Uterus (tissue), 4 donors: ENCODE measurements around the gene CD4. TPM values are rescaled to one million over a fixed set of nuclear protein-coding genes. Genes with fewer than 3 reads are reported as not detected.

Experiments
- DNase-seq, 2 donors: peaks; one replicate each; pipeline ENCODE4 v3.0.0-alpha.2; 2019 to 2020
- H3K27ac ChIP-seq, 2 donors: fragments of 200-600 bp; sonication (generic); 1 replicate in 1 of 2; 2 replicates in 1 of 2; pipeline ENCODE4 v1.5.1; 2016 to 2018
- H3K27me3 ChIP-seq, 2 donors: fragments of 200-600 bp; sonication (generic); one replicate each; pipeline ENCODE4 v1.5.1; 2018 to 2019; ENCODE audit warnings: control low read depth in 1 of 2
- H3K36me3 ChIP-seq, 2 donors: fragments of 200-600 bp; sonication (generic); one replicate each; pipeline ENCODE4 v1.5.1; 2019; ENCODE audit warnings: control low read depth in 1 of 2
- H3K4me1 ChIP-seq, 2 donors: fragments of 200-600 bp; sonication (generic); one replicate each; pipeline ENCODE4 v1.5.1; 2018 to 2019; ENCODE audit warnings: control low read depth in 1 of 2
- H3K4me3 ChIP-seq, 2 donors: fragments of 200-600 bp; sonication (generic); 1 replicate in 1 of 2; 2 replicates in 1 of 2; pipeline ENCODE4 v1.5.1; 2018 to 2019; ENCODE audit warnings: mild to moderate bottlenecking in 1 of 2
- H3K9me3 ChIP-seq, 2 donors: fragments of 200-600 bp; sonication (generic); one replicate each; pipeline ENCODE4 v1.5.1; 2019; ENCODE audit warnings: control low read depth in 1 of 2
- POLR2A ChIP-seq, 2 donors: fragments of 450-650 bp; IDR thresholded peaks; one replicate each; pipeline ENCODE4 v1.6.1; 2016; ENCODE audit warnings: antibody characterized with exemption in 2 of 2, mild to moderate bottlenecking in 1 of 2, moderate library complexity in 1 of 2
- intact Hi-C: fragments of 100-400 bp; cut with DNase I; formaldehyde crosslinking; loops from one replicate; pipeline ENCODE4 v1.15.1; 2023; ENCODE audit warnings: low total_unique reads
- total RNA-seq, 4 donors: library from RNA; depleted of rRNA in 3 of 4; stranded (reverse); fragments of >200 nt in 3 of 4; gene quantifications; one replicate each; pipeline versions ENCODE4 v1.1.0 to v1.2.4, GENCODE V29; 2014 to 2023
- TF ChIP-seq, protein P1 (sequence below), 4 experiments: fragments of 200-600 bp in 2 of 4; fragments of 450-650 bp in 2 of 4; sonication (generic) in 2 of 4; IDR thresholded peaks; one replicate each; pipeline ENCODE4 v1.5.1; 2016 to 2019; ENCODE audit warnings: antibody characterized with exemption in 4 of 4, mild to moderate bottlenecking in 2 of 4, moderate library complexity in 1 of 4
- donor health status: DM: yes; HTN: yes; CAD: no.

CD4 gene
- total RNA-seq, 4 donors from 2014 or later: 1.0 to 24.3 (median 10.4) TPM

DNA sequence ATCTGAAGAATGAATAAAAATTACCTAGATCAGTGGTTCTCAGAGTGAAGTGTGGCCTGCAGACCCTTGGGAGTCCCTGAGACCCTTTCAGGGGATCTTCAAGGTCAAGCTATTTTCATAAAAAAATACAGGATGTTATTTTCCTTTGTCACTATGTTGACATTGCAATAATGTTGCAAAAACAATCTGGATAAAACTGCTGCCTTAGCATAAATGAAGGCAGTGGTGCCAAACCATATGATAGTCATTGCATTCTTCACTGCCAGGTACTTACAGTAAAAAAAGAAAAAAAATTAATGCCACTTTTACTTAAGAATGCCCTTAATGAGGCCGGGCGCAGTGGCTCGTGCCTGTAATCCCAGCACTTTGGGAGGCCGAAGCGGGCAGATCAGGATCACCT is 2.0 kb upstream of the CD4 start:
- no peaks in the 10 kb centered on the region for H3K36me3 ChIP-seq
- no peak for DNase-seq
- H3K4me1 ChIP-seq: no peaks in the 10 kb centered on the region
- H3K27ac ChIP-seq: no peak overlapping the region
- H3K9me3 ChIP-seq: no peaks in the 10 kb centered on the region
- H3K27me3 ChIP-seq: no peaks in the 10 kb centered on the region
- intact Hi-C loops: no loop called here
- TF ChIP-seq, protein P1, sequence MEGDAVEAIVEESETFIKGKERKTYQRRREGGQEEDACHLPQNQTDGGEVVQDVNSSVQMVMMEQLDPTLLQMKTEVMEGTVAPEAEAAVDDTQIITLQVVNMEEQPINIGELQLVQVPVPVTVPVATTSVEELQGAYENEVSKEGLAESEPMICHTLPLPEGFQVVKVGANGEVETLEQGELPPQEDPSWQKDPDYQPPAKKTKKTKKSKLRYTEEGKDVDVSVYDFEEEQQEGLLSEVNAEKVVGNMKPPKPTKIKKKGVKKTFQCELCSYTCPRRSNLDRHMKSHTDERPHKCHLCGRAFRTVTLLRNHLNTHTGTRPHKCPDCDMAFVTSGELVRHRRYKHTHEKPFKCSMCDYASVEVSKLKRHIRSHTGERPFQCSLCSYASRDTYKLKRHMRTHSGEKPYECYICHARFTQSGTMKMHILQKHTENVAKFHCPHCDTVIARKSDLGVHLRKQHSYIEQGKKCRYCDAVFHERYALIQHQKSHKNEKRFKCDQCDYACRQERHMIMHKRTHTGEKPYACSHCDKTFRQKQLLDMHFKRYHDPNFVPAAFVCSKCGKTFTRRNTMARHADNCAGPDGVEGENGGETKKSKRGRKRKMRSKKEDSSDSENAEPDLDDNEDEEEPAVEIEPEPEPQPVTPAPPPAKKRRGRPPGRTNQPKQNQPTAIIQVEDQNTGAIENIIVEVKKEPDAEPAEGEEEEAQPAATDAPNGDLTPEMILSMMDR (IDR thresholded peaks at IDR 0.05): no peak
- no peak for TF ChIP-seq POLR2A (IDR thresholded peaks at IDR 0.05)
- no peak overlapping the region for H3K4me3 ChIP-seq

DNA sequence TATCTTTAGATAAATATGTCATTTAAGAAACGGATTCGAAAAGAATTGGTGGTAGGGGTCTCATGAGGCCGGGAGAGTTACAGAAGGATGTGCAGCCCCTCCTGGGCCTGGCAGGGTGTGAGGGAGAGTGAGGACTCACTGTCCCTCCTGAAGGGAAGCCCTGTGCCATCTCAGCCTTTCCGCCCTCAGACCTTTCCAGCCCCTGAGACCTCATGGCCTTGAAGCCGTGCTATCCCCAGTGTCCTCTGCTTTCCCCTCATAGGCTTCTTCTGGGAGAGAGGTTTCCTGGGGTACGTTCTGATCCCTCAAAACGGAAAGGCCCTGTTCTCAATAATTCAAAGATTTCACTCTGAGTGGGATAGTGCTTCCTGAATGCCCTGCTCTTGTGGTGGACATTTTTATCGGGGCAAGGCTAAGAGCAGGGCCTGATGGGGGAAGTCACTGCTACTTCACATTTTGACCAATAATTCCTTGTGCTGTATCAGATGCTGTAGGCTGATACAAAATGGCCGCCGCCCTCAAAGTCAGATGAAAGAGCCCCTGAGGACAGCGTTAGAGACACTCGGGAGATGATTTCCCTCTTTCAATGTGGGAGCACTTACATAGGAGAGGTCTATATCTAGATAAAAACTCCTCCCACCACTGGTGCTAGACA is 1.3 kb downstream of the CD4 start:
- no peak for DNase-seq
- no peaks in the 10 kb centered on the region for H3K36me3 ChIP-seq
- no peak for TF ChIP-seq POLR2A (IDR thresholded peaks at IDR 0.05)
- TF ChIP-seq, protein P1 (IDR thresholded peaks at IDR 0.05): no peak
- intact Hi-C loops: no loop called here
- H3K27me3 ChIP-seq: no peaks in the 10 kb centered on the region
- no peak overlapping the region for H3K4me3 ChIP-seq
- H3K4me1 ChIP-seq: no peaks in the 10 kb centered on the region
- no peak overlapping the region for H3K27ac ChIP-seq
- H3K9me3 ChIP-seq: no peaks in the 10 kb centered on the region

DNA sequence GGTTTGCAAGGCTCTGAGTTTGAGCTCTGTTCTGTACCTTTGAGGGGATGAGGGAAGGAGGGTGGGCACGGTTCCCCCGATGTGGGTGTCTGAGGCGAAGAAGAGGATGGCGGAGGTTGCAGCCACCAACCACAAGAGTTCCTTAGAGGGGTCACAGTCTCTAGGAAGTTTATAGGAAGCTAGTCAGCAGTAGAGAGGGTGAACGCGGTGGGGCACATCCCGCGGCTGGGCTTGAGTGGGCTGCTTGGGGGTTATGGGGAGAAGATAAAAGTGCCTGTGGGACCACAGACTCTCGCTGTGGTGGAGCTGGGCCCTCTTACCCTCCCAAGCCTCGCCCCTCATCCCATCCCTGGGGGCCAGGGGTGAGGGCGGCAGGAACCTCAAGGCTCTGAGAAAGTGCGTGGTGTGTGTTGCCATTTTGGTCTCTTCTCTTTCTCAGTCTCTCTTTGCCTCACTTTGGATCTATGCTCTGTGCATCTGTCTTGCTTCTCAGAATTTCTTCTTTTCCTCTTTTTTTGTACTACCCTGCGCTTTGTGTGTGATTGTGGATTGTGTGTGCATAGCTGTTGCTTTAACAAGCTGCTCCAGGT is 2.7 kb downstream of the CD4 start:
- no peak for DNase-seq
- intact Hi-C loops: no loop called here
- Histone ChIP-seq H3K4me3 (no peak overlapping the region), H3K36me3 (no peaks in the 10 kb centered on the region), H3K9me3 (no peaks in the 10 kb centered on the region), H3K27ac (no peak overlapping the region), H3K27me3 (no peaks in the 10 kb centered on the region), H3K4me1 (no peaks in the 10 kb centered on the region)
- no peak for TF ChIP-seq POLR2A (IDR thresholded peaks at IDR 0.05)
- TF ChIP-seq, protein P1 (IDR thresholded peaks at IDR 0.05): no peak

DNA sequence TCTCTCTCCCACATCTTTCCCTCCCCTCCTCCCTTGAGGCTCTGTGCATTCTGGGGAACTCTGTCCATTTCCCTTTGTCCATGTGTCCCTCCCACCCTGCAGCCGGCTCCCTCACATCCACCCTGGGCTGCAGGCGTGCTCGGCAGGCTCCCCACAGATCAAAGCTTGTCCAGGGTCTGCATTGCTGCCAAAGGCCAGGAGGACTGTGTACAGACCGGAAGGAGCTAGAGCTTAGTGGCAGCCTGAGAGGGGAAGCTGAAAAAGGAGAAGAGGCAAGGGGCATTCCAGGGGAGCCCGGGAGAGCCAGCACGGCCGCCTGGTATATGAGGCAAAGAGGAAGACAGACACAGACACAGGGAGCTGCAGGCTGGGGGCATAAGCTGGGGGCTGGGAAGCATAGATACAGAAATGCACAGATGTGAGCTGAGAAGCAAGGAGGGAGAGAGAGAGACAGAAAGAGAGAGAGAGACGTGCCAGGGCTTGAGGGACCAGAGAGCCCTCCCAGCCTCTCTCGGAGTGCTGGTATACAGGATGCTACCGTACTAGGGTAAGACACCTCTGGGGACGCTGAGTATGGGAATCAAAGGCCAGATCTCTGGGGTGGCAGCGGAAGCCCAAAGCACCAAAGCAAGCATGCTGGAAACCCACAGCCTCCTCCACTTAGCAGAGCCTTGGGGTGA is 3.3 kb downstream of the CD4 start:
- DNase-seq: no peak
- no peak for TF ChIP-seq POLR2A (IDR thresholded peaks at IDR 0.05)

DNA sequence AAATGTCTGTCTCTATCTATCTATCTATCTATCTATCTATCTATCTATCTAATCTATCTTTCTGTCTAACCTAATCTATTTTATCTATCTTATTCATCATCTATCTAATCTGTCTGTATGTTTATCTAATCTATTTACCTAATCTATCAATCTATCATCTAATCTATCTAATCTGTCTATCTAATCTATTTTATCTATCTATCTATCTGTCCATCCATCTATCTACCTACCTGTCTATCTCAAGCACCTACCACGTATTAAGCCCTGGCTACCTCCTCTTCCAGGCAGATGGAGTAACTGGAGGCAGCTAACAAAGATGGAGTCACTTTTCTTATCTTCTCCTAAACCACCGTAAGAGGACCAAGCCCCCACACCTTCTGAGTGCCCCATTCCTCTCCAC is 5.8 kb downstream of the CD4 start:
- TF ChIP-seq, protein P1 (IDR thresholded peaks at IDR 0.05): no peak
- TF ChIP-seq POLR2A (IDR thresholded peaks at IDR 0.05): no peak
- intact Hi-C loops: no loop called here

More for the DNA sequence above, 3.3 kb downstream of the CD4 start:
- intact Hi-C loops: no loop called here
- H3K4me1 ChIP-seq: no peaks in the 10 kb centered on the region
- H3K27ac ChIP-seq: no peak overlapping the region
- no peaks in the 10 kb centered on the region for H3K27me3 ChIP-seq
- no peaks in the 10 kb centered on the region for H3K36me3 ChIP-seq
- no peak overlapping the region for H3K4me3 ChIP-seq
- no peaks in the 10 kb centered on the region for H3K9me3 ChIP-seq

More for the DNA sequence above, 5.8 kb downstream of the CD4 start:
- no peak for DNase-seq
- Histone ChIP-seq H3K36me3 (no peaks in the 10 kb centered on the region), H3K4me1 (no peaks in the 10 kb centered on the region), H3K4me3 (no peak overlapping the region), H3K27me3 (no peaks in the 10 kb centered on the region), H3K9me3 (no peaks in the 10 kb centered on the region), H3K27ac (no peak overlapping the region)
